DMS 273 (cell line): ENCODE results near the gene SH3BP1.
A peak's percentile ranks its signal among the peaks of the same experiment; 100 is the strongest.
"Not testable (repeated sequence)": the region's sequence is repeated elsewhere in the genome, so short reads cannot be mapped to it uniquely, and the experiment has no call there.

Experiments used
- DNase-seq: peaks from one replicate; lab custom pipeline; 2025; ENCODE audit not compliant: unreplicated experiment; lab: John Stamatoyannopoulos, UW

Gene SH3BP1

DNA sequence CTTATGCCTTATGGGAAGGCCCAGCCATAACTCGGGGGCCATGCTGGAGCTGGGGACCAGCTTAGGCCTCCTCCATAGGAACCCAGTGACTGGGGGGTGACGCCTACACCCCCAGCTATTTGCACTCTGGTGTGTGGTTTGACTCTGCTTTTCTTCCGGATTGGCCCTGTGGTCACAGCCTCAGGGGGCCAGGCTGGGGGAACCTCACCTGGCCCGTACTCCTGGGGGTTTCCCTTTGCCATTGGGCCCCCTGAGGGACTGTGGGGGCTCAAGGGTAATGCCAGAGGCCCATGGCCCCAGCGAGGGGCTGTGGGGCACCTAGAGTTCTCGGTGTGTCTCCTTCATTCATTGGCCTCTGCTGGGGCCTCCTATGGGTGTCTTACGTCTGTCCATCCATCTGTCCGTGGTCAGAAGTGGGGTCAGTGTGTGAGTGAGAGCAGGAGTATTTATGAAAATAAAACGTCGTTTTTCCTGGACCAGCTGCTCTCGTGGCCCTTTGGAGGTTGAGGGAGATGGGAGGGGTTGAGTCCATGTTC, 6.3 kb upstream of the SH3BP1 start:
- DNase-seq, result no peak

DNA sequence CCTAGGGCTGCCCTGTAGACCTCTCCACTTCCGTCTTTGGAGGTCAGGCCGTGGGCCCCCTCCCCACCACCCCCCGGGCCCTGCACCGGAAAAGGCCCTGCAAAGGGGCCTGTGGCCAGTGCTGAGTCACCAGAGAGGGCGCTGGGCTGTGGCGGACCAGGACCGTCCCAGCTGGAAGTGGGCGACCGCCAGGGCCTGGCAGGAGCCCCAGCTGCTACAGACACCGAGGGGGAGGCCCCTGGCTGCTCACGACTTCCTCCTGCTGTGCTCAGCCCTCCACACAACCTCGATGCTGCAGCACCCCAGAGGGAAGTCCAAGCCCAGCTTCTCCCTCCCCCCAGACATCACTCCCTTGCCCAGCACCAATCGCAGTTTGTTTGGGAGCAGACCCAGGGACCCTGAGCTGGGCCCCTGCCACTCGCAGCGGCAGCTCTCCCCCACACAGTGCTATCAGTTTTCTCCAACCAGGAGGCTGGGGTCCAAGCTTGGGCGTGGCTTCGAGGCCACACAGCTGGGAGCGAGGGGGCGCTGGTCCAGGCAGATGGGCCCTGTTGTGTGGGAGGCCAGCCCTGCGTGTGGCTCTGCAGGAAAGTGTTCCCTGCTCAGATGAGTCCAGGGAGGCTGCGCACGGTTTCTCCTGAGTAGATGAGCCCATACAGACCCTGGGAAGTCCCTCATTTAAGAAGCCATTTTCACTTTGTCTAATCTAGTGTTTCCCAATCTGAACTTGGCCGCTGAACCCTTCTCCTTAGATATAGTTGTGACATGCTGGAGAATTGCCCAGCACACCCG, 5.6 kb upstream of the SH3BP1 start:
- DNase-seq, result peak; percentile 93

DNA sequence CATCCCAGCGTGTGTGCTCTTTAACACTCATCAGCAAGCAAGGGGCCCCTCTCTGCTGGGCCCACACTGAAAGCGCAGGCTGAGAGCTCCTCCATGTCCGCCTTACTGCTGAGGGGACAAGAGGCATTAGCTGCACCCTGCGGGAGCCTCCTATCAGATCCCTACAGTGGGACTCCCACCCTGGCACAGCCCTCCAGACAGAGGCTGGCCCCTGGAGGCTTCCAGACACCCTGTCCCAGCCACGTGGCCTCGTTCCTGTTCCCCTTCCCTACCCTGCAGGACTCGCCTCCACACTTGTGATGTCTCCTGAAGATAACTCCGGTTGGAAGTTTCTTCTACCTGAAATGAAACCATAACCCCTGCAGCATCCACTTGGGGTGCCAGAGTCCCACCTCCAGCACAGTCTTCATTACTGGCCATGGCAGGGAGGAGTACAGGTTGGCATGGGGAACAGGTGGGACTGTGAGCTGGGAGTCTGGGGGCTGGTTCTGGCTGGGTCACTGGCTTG, 5.0 kb upstream of the SH3BP1 start:
- peak; percentile 49 for DNase-seq

DNA sequence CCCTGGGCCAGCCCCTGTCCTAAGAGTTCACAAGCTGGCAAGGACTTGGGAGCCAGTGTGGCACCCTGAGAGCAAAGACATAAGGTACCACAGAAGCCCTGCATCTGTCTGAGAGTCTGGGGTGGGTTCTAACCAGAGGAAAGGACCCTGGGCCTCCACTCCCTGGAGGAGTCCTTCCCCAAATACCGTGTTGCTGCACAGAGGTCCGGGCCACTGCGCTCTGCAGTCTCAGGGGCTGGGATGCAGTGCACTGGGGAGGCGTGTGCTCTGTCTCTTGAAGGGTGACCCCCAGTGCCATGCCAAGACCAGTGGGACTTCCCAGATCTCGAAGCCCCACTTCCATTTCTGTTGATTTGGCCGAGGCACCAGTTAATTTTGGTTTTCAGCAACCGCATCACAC, 4.3 kb upstream of the SH3BP1 start:
- no peak for DNase-seq

DNA sequence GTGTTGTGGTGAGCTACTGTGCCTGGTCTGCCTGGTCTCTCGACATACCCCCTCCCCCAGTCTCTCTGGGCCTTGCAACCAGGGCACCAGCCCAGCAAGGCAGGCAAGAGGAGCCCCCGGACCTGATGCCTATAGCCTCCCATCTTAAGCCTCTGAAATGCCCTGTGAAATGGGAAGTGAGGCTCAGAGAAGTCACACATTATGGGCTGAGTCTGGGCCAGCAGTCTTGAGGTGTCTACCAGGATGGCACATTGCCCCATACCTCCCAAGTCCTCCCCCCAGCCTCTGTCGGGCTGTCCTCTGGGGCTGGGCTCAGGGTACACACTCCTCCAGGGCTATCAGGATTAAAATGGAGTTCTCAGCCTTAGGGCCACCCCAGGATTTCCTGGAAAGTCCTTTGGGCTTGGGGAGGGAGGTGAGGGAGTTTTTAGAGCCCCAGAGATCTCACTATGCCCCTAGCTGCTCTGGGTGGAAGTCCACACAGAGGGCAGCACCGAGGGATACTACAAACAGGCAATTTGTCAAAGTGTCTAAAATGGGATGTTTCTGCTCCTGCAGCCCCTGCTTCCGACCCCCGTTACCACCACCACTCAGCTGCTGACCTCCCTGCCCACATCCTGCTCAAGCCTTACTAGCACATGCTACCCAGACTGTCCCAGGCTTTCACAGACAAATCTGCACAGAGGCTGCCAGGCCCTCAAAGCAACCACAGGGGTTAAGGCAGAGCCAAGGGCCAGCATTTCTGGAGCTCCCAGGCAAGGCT, 3.1 kb upstream of the SH3BP1 start:
- DNase-seq, result peak; percentile 55

DNA sequence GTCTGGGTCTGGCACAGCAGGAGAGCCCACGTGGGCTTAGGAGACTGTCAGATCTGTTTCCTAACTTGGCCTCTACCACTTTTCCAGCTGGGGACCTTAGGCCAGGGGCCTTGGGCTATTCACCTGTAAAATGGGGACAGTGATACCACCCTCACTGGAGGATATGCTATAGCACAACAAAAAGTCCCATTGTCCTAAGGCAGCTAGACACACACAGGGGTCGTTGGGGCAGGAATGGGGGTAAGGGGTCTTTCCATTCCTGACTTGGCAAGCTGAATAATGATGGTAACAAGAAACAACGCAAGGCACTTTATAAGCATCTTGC, 2.6 kb upstream of the SH3BP1 start:
- no peak for DNase-seq

DNA sequence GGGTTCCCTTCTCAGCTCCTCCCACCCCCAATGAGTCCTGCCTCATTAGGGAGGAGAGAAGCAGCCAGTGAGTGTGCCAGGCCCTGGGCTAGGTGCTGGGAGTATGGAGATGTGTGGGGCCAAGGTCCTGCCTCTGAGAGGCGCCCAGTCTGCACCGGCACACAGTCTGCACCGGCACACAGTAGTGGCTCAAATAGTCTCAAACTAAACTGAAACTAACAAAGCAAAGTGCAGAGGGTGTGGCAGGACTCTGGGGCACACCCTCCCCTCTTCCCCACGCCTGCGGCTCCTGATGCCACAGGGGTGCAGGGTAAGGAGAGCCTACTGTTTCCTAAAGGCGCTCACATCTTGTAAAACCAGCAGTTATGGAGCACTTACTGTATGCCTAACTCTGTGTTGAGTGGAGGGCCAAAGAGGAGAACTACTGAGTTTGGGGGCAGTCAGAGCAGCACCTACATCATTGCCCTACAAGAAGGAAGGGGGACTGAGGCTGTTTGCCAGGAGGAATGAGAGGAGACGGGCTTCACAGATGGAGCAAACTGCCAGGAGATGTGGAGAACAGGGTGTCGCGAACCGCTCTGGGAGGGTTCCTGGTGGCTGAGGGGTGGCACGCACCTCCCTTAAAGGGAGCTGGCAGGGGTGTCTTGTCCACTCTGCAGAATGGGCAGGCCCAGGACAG, 939 bp upstream of the SH3BP1 start:
- peak; percentile 22 for DNase-seq

DNA sequence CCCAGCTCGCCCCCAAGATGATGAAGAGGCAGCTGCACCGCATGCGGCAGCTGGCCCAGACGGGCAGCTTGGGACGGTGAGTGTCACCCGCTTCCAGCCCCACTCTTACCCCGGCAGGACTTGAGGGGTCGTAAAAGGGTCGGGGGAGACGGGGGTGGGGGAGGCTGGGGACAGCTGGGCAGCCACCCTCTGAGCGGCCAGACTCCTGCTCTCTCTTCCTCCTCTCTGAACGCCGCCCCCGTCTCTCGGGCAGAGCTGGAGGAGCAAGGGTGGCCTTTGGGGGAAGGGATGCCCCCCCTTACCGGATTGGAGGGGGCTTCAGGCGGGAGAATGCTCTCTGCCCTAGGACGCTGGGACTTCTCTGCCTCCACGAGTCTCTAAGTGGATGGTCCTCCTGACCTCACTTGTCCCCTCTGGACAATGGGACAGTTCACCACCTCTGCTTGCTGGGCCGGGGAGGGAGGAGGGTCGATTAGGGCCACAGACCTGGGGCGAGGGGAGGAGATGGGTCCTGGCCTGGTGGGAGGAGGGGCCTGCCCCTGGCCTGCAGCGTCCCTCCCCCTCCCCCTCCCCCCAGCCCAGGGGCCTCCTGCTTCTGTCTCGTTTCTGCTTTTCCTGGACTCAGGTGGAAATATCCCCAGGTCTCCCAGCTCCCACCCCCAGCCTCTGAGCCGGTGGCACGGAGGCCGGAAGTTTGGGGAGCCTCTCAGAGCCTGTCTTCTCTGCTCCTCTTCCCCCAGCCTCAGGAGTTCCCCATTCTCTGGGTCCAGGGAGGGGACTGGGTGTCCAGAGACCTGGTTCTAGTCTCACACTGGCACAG, 512 bp downstream of the SH3BP1 start:
- no peak for DNase-seq

DNA sequence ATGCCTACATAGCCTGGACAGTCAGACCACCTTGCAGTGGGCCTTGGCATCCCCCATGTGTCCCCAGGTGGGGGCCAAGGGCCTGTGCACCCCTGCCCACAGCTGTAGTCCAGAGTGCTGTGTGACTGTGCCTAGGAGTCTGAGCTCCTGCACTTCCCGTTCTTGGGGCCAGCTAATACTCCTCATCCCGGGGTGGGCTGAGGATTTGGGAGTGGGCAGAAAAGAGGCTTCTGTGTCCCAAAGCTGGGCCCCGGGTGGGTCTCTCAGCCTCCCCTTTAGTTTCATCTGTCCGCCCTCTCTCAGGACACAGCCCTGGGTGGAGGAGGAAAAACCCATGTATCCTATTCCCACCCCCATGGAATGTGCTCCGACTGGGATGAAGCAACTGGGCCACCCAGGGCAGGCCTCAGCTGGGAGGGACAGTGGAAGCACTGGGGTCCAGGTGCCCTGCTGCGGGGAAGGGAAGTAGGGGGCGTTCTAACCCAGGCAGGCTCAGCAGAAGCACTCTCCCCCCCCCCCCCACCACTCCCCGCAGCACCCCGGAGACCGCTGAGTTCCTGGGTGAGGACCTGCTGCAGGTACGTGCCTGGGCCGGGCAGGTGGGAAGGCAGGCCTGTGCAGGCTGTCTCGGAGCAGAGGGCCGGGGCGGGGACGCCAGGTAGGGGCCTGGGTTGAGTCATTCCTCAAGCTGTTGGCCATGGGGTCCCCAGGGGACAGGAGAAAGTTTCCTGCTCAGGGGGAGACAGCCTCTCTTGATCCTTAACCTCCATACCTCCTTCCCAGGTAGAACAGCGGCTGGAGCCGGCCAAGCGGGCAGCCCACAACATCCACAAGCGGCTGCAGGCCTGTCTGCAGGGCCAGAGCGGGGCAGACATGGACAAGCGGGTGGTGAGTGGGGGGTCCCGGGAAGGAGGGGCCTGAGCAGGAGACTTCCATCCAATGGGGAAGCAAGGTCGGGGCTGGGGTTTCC, 1.4 kb downstream of the SH3BP1 start:
- no peak for DNase-seq

DNA sequence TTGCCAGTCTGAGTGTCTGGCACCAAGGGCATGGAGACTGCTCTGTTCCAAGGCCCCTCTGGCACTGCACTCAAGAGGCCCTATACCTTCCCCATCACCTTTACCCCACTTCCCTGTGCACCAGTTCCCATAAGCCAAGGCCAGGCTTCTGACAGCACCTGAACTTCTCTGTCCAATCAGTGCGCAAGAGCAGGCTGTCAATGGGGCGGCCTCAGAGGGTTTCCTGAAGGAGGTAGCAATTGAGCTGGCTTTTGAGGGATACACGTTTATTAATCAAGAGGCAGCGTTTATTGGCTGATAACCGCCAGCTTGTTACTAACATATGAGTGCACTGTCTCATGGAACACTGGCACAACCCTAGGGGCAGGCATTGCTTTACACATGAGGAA, 2.1 kb downstream of the SH3BP1 start:
- no peak for DNase-seq

DNA sequence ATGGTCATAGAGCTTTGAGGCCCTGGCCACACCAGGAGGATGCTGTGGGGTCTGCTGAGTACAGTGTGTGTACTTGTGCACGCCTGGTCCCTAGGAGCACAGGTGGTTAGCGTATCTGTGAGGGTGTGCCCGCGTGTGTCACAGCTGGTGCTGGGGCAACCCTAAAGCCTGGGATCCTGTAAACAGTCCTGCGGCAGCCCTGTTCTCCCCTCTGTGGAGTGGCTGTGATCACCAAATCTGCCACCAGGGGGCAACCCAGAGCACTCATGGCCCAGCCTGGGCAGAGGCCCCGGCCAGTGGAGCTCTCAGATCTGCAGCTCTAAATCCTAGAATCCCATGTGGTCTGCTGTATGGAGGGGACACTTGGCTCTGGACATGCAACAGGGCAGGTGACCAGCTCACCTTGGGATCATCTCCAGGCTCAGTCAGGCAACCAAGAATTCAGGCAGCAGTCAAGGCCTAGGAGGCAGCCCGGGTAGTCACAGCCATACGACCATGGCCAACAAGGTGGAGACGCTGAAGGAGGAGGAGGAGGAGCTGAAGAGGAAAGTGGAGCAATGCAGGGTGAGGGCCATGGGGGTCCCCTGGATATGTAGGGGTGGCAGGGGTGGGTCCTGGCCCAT, 3.9 kb downstream of the SH3BP1 start:
- DNase-seq, result peak; percentile 85

DNA sequence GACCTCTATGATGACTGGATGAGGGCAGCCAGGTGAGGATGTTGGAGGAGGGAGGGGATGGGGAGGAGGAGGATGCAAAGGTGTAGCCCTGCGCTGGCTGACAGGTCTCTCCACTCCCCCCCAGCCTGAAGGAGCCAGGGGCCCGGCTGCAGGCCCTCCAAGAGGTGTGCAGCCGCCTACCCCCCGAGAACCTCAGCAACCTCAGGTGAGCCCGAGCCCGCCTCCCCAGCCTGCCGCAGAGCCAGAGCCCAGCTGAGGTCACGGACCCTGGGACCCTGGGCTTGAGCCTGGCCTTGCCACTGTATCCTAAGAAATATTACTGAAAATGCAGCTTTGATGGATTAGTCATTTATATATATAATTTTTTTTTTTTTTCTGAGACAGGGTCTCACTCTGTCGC, 7.8 kb downstream of the SH3BP1 start:
- DNase-seq, result no peak

DNA sequence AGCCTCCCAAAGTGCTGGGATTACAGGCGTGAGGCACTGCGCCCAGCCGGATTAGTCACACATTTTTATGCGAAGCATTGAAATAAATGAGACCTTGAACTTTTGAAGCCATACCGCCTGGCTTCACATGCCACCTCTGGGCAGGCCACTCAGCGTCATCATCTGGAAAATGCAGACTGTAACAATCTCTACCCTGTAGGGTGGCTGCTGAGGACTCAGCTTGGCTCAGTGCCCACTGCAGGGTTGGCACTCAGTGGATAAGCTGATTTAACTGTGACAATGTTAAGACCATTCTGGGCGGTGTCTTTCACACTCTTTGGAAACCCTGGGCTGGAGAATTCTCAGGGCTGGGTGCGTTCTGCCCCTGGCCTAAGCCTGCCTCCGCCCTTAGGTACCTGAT, 8.5 kb downstream of the SH3BP1 start:
- no peak for DNase-seq

DNA sequence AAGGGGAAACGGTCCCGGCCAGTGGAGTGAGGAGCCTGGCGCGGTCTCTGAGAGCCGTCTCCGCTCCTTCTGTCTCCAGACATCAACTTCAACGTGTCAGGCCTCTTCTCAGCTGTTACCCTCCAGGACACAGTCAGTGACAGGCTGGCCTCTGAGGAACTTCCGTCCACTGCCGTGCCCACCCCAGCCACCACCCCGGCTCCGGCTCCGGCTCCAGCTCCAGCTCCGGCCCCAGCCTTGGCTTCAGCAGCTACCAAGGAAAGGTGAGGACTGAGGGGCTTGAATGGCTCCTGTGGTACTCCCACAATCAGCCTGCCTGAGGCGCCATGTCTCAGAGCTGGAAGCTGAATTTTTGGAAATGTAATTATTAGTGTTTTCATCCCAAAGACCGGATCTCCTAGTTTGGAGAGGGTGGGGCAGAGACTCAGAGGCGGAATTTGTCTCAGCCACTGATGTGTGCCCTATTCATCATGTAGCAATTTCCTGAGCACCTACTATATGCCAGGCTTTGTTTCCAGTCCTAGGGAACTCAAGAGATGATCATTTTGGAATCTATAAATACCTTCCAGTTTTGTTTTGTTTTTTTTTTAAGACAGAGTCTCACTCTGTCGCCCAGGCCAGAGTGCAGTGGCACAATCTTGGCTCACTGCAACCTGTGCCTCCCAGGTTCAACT, 11.1 kb downstream of the SH3BP1 start:
- no peak for DNase-seq

DNA sequence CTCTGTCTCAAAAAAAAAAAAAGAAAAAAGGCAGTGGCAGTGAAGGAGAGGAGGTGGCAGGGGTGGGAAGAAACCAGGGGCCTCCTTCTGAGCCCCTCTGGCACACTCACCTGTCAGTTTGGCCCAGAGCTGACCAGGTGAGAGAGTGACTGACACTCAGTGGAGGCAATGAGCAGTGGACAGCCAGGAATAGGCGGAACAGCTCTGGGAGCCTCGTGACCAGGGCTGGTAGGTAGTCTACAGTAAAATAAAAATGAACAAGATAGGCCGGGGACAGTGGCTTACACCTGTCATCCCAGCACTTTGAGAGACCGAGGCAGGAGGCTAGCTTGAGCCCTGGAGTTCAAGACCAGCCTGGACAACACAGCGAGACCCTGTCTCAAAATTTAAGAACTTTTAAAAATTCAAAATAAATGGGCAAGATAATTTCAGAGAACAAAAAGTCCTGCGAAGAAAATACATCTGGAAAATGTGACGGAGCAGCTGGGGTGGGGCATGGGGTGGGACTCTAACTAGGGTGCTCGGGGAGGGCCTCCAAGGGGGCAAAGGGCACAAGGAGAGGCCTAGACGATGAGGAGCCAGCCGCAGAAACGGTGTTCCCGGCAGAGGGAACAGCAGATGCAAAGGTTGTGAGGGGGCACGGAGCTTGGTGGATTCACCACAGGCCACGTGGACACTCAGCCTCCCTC, 15.2 kb downstream of the SH3BP1 start:
- DNase-seq, result no peak

DNA sequence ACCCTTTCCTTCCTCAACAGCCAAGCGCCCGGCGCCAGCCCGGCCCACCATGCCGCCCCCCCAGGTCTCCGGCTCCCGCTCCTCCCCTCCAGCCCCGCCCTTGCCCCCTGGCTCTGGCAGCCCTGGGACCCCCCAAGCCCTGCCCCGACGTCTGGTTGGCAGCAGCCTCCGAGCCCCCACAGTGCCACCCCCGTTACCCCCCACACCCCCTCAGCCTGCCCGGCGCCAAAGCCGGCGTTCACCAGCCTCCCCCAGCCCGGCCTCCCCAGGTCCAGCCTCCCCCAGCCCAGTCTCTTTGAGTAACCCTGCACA, 15.7 kb downstream of the SH3BP1 start:
- DNase-seq, result no peak

DNA sequence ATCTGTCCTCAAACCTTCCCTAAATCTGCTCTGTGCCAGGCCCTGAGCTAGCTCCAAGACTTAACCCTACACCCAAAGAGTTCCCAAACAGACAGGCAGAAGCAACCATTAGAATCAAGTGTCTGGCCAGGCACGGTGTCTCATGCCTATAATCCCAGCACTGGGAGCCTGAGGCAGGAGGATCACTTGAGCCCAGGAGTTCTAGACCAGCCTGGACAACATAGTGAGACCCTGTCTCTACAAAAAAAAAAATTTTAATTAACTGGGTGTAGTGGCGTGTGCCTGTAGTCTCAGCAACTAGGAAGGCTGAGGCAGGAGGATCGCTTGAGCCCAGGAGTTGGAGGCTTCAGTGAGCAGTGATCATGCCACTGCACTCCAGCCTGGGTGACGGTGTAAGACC, 17.1 kb downstream of the SH3BP1 start:
- not testable (repeated sequence) for DNase-seq

DNA sequence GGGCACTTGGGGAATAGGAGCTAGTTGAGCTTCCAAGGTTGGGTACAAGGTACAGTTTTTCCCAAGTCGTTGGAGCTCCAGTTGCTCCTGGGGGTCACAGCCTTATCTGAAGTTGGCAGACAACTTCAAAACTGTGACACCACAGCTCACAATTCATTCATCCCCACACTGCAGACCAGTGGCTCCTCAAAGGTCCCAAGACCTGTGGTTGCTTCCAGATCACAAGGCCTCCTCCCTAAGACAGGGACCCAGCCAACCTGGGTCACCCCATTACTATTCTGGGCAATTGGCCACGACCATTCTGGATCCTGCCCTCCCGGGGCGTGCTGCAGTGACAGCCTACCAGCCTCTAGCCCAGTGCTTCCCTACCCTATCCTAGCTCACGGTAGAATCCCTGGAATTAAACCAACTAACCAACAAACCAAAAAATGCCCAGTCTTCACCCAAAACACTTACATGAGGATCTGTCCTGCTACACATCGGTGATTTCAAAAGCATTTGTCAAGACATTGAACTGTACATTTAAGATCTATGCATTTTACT, 18.2 kb downstream of the SH3BP1 start:
- DNase-seq, result peak; percentile 57
